H1 (cell line): Measurements from ENCODE around the gene CTIF. TPM values are rescaled to one million over a fixed set of nuclear protein-coding genes. Genes with fewer than 3 reads are reported as not detected.

ENCODE experiments used
- CTCF ChIA-PET: fragments of 300-600 bp; sonication (Branson Sonifier 250); formaldehyde crosslinking; loops from one replicate; lab custom pipeline; 2021; ENCODE audit not compliant: partially characterized antibody; lab: Charles Lee
- POLR2A ChIA-PET: fragments of 300-600 bp; sonication (Branson Sonifier 250); formaldehyde crosslinking; loops from one replicate; lab custom pipeline; 2021; ENCODE audit warnings: inconsistent platforms; ENCODE audit not compliant: partially characterized antibody; lab: Charles Lee
- DNase-seq, 2 experiments: peaks; one replicate each; pipeline versions ENCODE4 v3.0.0 to v3.0.0-alpha.2; 2010 to 2022; ENCODE audit warnings: low spot score in 2 of 2, low read depth in 1 of 2, mixed read lengths in 1 of 2
- FAIRE-seq: peaks from 2 replicates; lab custom pipeline; 2011; peaks lifted over from hg19 to GRCh38; lab: Jason Lieb, UNC
- H2AFZ ChIP-seq: 2 replicates; pipeline ENCODE4 v1.8.1; 2012; ENCODE audit warnings: low read length, inconsistent platforms
- H2AK5ac ChIP-seq: 2 replicates; pipeline ENCODE4 v1.6.1; 2013; ENCODE audit warnings: low read depth, low read length
- H2BK120ac ChIP-seq: replicated peaks from 2 replicates; pipeline ENCODE3; 2013; ENCODE audit warnings: low read depth, low read length, inconsistent platforms
- H2BK12ac ChIP-seq: 2 replicates; pipeline ENCODE4 v1.6.1; 2013; ENCODE audit warnings: low read depth, low read length
- H2BK15ac ChIP-seq: 2 replicates; pipeline ENCODE4 v1.6.1; 2013; ENCODE audit warnings: low read length
- H2BK20ac ChIP-seq: 2 replicates; pipeline ENCODE4 v1.6.1; 2013; ENCODE audit warnings: low read length
- H2BK5ac ChIP-seq: 2 replicates; pipeline ENCODE4 v1.6.1; 2013; ENCODE audit warnings: low read depth, low read length
- H3K14ac ChIP-seq: 2 replicates; pipeline ENCODE4 v1.6.1; 2013; ENCODE audit warnings: inconsistent platforms; ENCODE audit not compliant: insufficient read length
- H3K18ac ChIP-seq: 2 replicates; pipeline ENCODE4 v1.6.1; 2013; ENCODE audit warnings: low read length; ENCODE audit errors: extremely low read depth
- H3K23ac ChIP-seq: 2 replicates; pipeline ENCODE4 v1.6.1; 2013; ENCODE audit warnings: inconsistent platforms; ENCODE audit not compliant: insufficient read length
- H3K23me2 ChIP-seq: 2 replicates; pipeline ENCODE4 v1.6.1; 2013; ENCODE audit warnings: low read depth, low read length
- H3K27ac ChIP-seq: 2 replicates; pipeline ENCODE4 v1.6.1; 2011; ENCODE audit warnings: low read depth, low read length, inconsistent platforms
- H3K27me3 ChIP-seq, 4 experiments: replicated peaks in 1 of 4; 1 replicate in 1 of 4; 2 replicates in 3 of 4; pipeline versions ENCODE4 v1.6.1 to v1.8.1; 2011 to 2013; ENCODE audit warnings: low read length in 3 of 4, mild to moderate bottlenecking in 3 of 4, inconsistent platforms in 2 of 4, mixed read lengths in 2 of 4, moderate library complexity in 1 of 4; ENCODE audit not compliant: control insufficient read depth in 3 of 4, insufficient read depth in 3 of 4; ENCODE audit errors: extremely low read depth in 1 of 4
- H3K36me3 ChIP-seq, 4 experiments: 2 replicates each; pipeline versions ENCODE4 v1.6.1 to v1.8.1; 2011 to 2013; ENCODE audit warnings: mild to moderate bottlenecking in 4 of 4, low read length in 3 of 4, moderate library complexity in 2 of 4, control low read depth in 1 of 4, inconsistent platforms in 1 of 4; ENCODE audit not compliant: insufficient read depth in 4 of 4, control insufficient read depth in 2 of 4
- H3K4ac ChIP-seq: replicated peaks from 2 replicates; pipeline ENCODE3; 2013; ENCODE audit warnings: low read length, low read depth, mixed read lengths, inconsistent platforms; ENCODE audit not compliant: insufficient read length
- H3K4me1 ChIP-seq, 4 experiments: replicated peaks in 1 of 4; 1 replicate in 1 of 4; 2 replicates in 3 of 4; pipeline versions ENCODE4 v1.6.1 to v1.8.1; 2011 to 2013; ENCODE audit warnings: low read length in 3 of 4, inconsistent platforms in 2 of 4, mixed read lengths in 1 of 4; ENCODE audit not compliant: insufficient read depth in 4 of 4, control insufficient read depth in 3 of 4
- H3K4me2 ChIP-seq, 2 experiments: 2 replicates each; pipeline versions ENCODE4 v1.6.1 to v1.8.1; 2011 to 2013; ENCODE audit warnings: low read depth in 2 of 2, low read length in 2 of 2, control low read depth in 1 of 2, inconsistent platforms in 1 of 2, mild to moderate bottlenecking in 1 of 2; ENCODE audit not compliant: insufficient read depth in 1 of 2
- H3K4me3 ChIP-seq, 4 experiments: fragments of 200-600, 300-600 bp in 1 of 4; sonication (generic), shearing (Covaris generic), sonication (Bioruptor Twin) in 1 of 4; 2 replicates each; pipeline versions ENCODE4 v1.5.1 to v1.8.1; 2011 to 2016; ENCODE audit warnings: low read length in 4 of 4, low read depth in 3 of 4, control low read depth in 2 of 4, inconsistent platforms in 2 of 4, mild to moderate bottlenecking in 2 of 4, mixed read lengths in 1 of 4, moderate library complexity in 1 of 4; ENCODE audit not compliant: insufficient read depth in 2 of 4; ENCODE audit errors: extremely low read depth in 1 of 4
- H3K56ac ChIP-seq: replicated peaks from 2 replicates; pipeline ENCODE3; 2013; ENCODE audit warnings: low read depth, mild to moderate bottlenecking, mixed read lengths, low read length, inconsistent platforms; ENCODE audit not compliant: insufficient read length
- H3K79me1 ChIP-seq: 2 replicates; pipeline ENCODE4 v1.6.1; 2013; ENCODE audit warnings: low read depth, low read length, control low read depth
- H3K79me2 ChIP-seq, 2 experiments: 2 replicates each; pipeline versions ENCODE4 v1.6.1 to v1.8.1; 2012 to 2013; ENCODE audit warnings: low read length in 2 of 2, mild to moderate bottlenecking in 2 of 2, inconsistent platforms in 1 of 2; ENCODE audit not compliant: insufficient read depth in 2 of 2, control insufficient read depth in 1 of 2
- H3K9ac ChIP-seq, 4 experiments: replicated peaks in 1 of 4; 1 replicate in 1 of 4; 2 replicates in 3 of 4; pipeline versions ENCODE4 v1.6.1 to v1.8.1; 2011 to 2013; ENCODE audit warnings: low read depth in 3 of 4, low read length in 3 of 4, control low read depth in 2 of 4, mild to moderate bottlenecking in 2 of 4, moderate library complexity in 2 of 4, inconsistent platforms in 1 of 4; ENCODE audit errors: extremely low read depth in 1 of 4
- H3K9me3 ChIP-seq, 2 experiments: 2 replicates each; pipeline versions ENCODE4 v1.6.1 to v1.8.1; 2012 to 2013; ENCODE audit warnings: mild to moderate bottlenecking in 2 of 2, moderate library complexity in 2 of 2, control low read depth in 1 of 2, inconsistent platforms in 1 of 2, low read depth in 1 of 2, low read length in 1 of 2, mixed read lengths in 1 of 2; ENCODE audit not compliant: insufficient read depth in 2 of 2
- H4K20me1 ChIP-seq, 2 experiments: replicated peaks in 1 of 2; 2 replicates each; pipeline versions ENCODE3 to v1.8.1; 2011 to 2013; ENCODE audit warnings: inconsistent platforms in 2 of 2, low read length in 2 of 2, mild to moderate bottlenecking in 1 of 2; ENCODE audit not compliant: insufficient read depth in 2 of 2, control insufficient read depth in 1 of 2
- H4K5ac ChIP-seq: 2 replicates; pipeline ENCODE4 v1.6.1; 2013; ENCODE audit warnings: low read length, low read depth, mixed read lengths, inconsistent platforms; ENCODE audit not compliant: insufficient read length
- H4K8ac ChIP-seq: 2 replicates; pipeline ENCODE4 v1.8.0; 2013; ENCODE audit warnings: mild to moderate bottlenecking, moderate library complexity, low read length, inconsistent platforms; ENCODE audit not compliant: insufficient read depth; ENCODE audit errors: extremely low read depth
- H4K91ac ChIP-seq: replicated peaks from 2 replicates; pipeline ENCODE3; 2013; ENCODE audit warnings: low read length, mixed read lengths, inconsistent platforms; ENCODE audit not compliant: insufficient read length
- CTBP2 ChIP-seq: IDR thresholded peaks from 2 replicates; pipeline ENCODE4 v1.7.0; 2011; ENCODE audit warnings: borderline replicate concordance, mild to moderate bottlenecking, moderate library complexity, mixed read lengths, low read length; ENCODE audit not compliant: insufficient read depth, insufficient read length
- RFX5 ChIP-seq: IDR thresholded peaks from 2 replicates; pipeline ENCODE4 v1.6.1; 2011; ENCODE audit warnings: low read depth, low read length, improper control_type of control experiment, borderline replicate concordance
- SP1 ChIP-seq: IDR thresholded peaks from 2 replicates; pipeline ENCODE4 v1.6.1; 2011; ENCODE audit warnings: low read depth, low read length
- SP2 ChIP-seq: IDR thresholded peaks from 2 replicates; pipeline ENCODE4 v1.6.1; 2012; ENCODE audit warnings: mild to moderate bottlenecking, low read length, inconsistent platforms
- TBP ChIP-seq: IDR thresholded peaks from 2 replicates; pipeline ENCODE4 v1.6.1; 2011; ENCODE audit warnings: low read depth, low read length, improper control_type of control experiment
- WGBS, 2 experiments: shearing (Covaris generic) in 1 of 2; methylation state at CpG; one replicate each; pipeline versions ENCODE4 v1.1.6 to v1.1.7; 2013 to 2015; ENCODE audit warnings: low lambda C conversion rate in 2 of 2, mixed read lengths in 2 of 2, inconsistent platforms in 1 of 2, low coverage in 1 of 2, missing lambda C conversion rate in 1 of 2; ENCODE audit not compliant: insufficient replicate concordance in 2 of 2, insufficient coverage in 1 of 2, insufficient read length in 1 of 2; ENCODE audit errors: extremely low coverage in 1 of 2, missing lambda C conversion rate in 1 of 2; 5-methylcytosine and 5-hydroxymethylcytosine counted together
- polyA plus RNA-seq, 7 experiments: library from polyadenylated mRNA; depleted of rRNA in 3 of 7; stranded (reverse) in 5 of 7; unstranded in 2 of 7; fragments of >200 nt in 5 of 7; fragments of 200-250 nt in 2 of 7; gene quantifications; 1 replicate in 5 of 7; 2 replicates in 1 of 7; 4 replicates in 1 of 7; pipeline versions ENCODE4 v1.2.1 to v1.2.3, GENCODE V29; 2011 to 2013; ENCODE audit warnings: missing spikeins in 2 of 7, mixed read lengths in 2 of 7
- total RNA-seq: library from RNA; stranded (reverse); fragmentation: NEBNext Ultra II Directional; extraction: Animal tissue kit (Norgen Biotek cat#: 25700); gene quantifications from 2 replicates; pipeline ENCODE4 v1.2.1, GENCODE V29; 2021

CTIF gene
- total and polyA plus RNA-seq, 2 of the 8 experiments (the other 6 are each of a cell fraction or from before 2014, with no cell fraction given), result 9.0 to 17.8 TPM

DNA sequence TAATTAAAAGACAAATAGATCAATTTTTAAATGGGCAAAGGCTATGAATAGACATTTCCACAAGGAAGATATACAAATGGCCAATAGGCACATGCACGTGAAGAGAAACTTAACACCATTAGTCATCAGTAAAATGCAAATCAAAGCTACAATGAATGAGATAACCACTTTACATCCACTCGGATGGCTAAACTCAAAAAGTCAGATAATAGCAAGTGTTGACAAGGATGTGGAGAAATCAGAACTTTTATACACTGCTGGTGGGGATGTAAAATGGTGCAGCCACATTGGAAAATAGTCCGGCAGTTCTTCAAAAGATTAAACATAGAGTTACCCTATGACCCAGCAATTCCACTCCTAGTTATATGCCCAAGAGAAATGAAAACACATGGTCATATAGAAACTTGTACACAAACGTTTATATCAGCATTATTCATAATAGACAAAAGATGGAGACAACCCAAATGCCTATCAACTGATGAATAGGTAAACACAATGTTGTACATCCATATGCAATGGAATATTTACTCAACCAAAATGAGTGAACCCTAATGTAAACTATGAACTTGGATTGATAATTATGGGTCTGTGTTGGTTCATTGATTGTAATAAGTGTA is 360.8 kb downstream of the CTIF start:
- no peak overlapping the region for H3K27ac ChIP-seq
- no peak overlapping the region for H4K8ac ChIP-seq
- no peak overlapping the region for H3K14ac ChIP-seq
- no peak overlapping the region for H2AK5ac ChIP-seq
- no peak overlapping the region for H2BK120ac ChIP-seq
- H2BK15ac ChIP-seq, result no peak overlapping the region
- no peak overlapping the region for H4K5ac ChIP-seq
- H4K20me1 ChIP-seq, result no peaks in the 10 kb centered on the region
- H2BK20ac ChIP-seq, result no peak overlapping the region
- POLR2A ChIA-PET, result no interaction called here
- CTCF ChIA-PET, result interaction anchor here (0.6 kb wide), 1 partner anchor 100 kb away, joined by 4 read pairs; no protein-coding TSS in a partner anchor
- H3K4me3 ChIP-seq, result no peak overlapping the region
- H3K79me1 ChIP-seq, result no peaks in the 10 kb centered on the region
- FAIRE-seq, result no peak
- DNase-seq, result no peak
- H3K36me3 ChIP-seq, result no peaks in the 10 kb centered on the region
- H4K91ac ChIP-seq, result no peak overlapping the region
- no peak overlapping the region for H3K18ac ChIP-seq
- peaks cover 0 to 5% (median 1%) of the 10 kb centered on the region in 4 experiments; a peak in 2 of 7 replicates for H3K4me1 ChIP-seq
- H3K27me3 ChIP-seq, result no peaks in the 10 kb centered on the region
- H3K79me2 ChIP-seq, result no peaks in the 10 kb centered on the region
- no peak overlapping the region for H2BK12ac ChIP-seq
- H3K23ac ChIP-seq, result no peak overlapping the region
- H3K9ac ChIP-seq, result no peak overlapping the region
- H2BK5ac ChIP-seq, result no peak overlapping the region
- no peak overlapping the region for H2AFZ ChIP-seq
- no peak overlapping the region for H3K4ac ChIP-seq
- H3K4me2 ChIP-seq, result no peak overlapping the region
- no peak overlapping the region for H3K56ac ChIP-seq
- H3K9me3 ChIP-seq, result peaks cover 0 to 3% of the 10 kb centered on the region in 2 experiments; a peak in 1 of 4 replicates
- H3K23me2 ChIP-seq, result peaks cover 5% of the 10 kb centered on the region; the same call in 1 of the 2 replicates
- WGBS, 2 experiments, result 90% methylated on average over 4 of the region's 4 CpGs; no CpG with 5 or more reads in 1 of the 2 experiments
- no peak for TF ChIP-seq CTBP2
- no peak for TF ChIP-seq RFX5
- TF ChIP-seq TBP, result no peak
- TF ChIP-seq SP1, result no peak
- TF ChIP-seq SP2, result no peak
